ENCODE measurements around the gene CPEB3. TPM values are rescaled to one million over a fixed set of nuclear protein-coding genes. Genes with fewer than 3 reads are reported as not detected.

The CPEB3 gene
- total RNA-seq, 1 donor from 2014 or later: 1.6 TPM

DNA sequence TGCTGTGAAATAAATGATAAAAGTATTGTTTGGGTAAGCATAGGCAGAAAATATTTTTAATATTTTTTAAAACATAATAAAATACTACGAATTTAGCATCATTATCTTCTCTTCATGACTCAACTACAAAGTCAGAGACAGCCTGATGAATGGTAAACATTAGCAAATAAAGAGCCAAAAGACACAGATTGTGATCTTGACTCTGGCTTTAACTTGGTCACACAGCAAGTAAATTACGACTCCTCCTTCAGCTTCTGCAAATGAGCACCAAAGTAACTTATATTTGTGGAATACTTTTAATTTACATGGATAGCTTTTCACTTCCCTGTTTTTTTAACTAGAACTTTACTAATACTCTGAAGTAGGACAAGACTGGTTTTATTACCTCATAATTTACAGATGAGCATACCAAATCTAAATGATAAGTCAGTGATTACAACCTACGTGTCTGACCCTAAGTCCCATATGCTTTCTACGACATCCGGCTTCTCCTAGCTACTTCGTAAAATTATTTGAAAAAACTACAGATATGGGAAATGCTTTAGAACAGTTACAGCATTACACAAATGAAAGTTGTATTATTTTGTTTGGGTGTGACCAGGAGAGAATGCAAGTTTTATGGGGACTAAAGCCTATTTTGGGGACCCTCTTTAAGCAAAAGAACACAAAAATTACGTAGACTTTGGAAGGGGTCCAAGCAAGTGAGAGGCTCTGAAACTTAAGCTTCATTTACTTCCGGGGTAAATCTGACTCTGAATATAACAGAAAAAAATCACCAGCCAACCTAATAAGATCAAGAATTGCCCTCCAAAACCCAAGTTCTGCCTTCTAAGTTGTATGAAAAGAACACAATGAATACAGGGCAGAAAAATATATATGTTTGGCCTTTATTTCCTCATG is 133.8 kb downstream of the CPEB3 start:
- Mint-ChIP-seq H3K27ac (ENCODE audit: unreplicated experiment) (no peak overlapping the region), H3K9me3 (no peaks in the 10 kb centered on the region)

DNA sequence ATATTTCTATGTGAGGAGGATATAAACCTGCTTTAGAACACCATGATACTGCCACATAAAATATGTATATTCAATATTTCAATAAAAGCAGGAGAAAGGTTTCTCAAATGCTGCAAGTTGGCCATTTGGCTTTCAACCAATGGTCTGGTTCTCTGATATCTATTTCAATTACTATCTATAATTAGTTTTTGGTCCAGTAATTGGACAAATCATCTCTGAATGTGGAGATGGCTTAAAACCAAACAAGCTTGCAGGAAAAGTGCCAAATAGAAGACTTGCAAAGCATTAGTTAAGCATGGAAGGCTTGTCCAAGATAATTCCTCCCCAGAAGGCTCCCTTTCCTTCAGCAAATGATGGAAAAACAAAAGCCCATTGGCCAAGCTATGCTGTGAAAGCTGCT is 140.1 kb downstream of the CPEB3 start:
- Mint-ChIP-seq H3K4me3 (no peak overlapping the region), H3K27me3 (ENCODE audit: low read depth) (no peaks in the 10 kb centered on the region), H3K9me3 (no peaks in the 10 kb centered on the region), H3K27ac (ENCODE audit: unreplicated experiment) (no peak overlapping the region), H3K4me1 (no peaks in the 10 kb centered on the region), H3K36me3 (ENCODE audit: low read depth) (no peaks in the 10 kb centered on the region)
- TF ChIP-seq, protein P1, sequence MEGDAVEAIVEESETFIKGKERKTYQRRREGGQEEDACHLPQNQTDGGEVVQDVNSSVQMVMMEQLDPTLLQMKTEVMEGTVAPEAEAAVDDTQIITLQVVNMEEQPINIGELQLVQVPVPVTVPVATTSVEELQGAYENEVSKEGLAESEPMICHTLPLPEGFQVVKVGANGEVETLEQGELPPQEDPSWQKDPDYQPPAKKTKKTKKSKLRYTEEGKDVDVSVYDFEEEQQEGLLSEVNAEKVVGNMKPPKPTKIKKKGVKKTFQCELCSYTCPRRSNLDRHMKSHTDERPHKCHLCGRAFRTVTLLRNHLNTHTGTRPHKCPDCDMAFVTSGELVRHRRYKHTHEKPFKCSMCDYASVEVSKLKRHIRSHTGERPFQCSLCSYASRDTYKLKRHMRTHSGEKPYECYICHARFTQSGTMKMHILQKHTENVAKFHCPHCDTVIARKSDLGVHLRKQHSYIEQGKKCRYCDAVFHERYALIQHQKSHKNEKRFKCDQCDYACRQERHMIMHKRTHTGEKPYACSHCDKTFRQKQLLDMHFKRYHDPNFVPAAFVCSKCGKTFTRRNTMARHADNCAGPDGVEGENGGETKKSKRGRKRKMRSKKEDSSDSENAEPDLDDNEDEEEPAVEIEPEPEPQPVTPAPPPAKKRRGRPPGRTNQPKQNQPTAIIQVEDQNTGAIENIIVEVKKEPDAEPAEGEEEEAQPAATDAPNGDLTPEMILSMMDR (conservative IDR thresholded peaks at IDR 0.05): no peak
- DNase-seq (ENCODE audit: low read depth, low spot score): no peak

More for the DNA sequence above, 133.8 kb downstream of the CPEB3 start:
- DNase-seq (ENCODE audit: low read depth, low spot score): no peak
- TF ChIP-seq, protein P1 (conservative IDR thresholded peaks at IDR 0.05): no peak
- no peaks in the 10 kb centered on the region for H3K27me3 Mint-ChIP-seq (ENCODE audit: low read depth)
- no peaks in the 10 kb centered on the region for H3K36me3 Mint-ChIP-seq (ENCODE audit: low read depth)
- peaks cover 4% of the 10 kb centered on the region for H3K4me1 Mint-ChIP-seq
- H3K4me3 Mint-ChIP-seq: no peak overlapping the region

GRCh38 chr10:92149261-92149660 is 141.6 kb downstream of the CPEB3 start:
- Mint-ChIP-seq H3K27ac (ENCODE audit: unreplicated experiment) (no peak overlapping the region), H3K9me3 (no peaks in the 10 kb centered on the region), H3K36me3 (ENCODE audit: low read depth) (no peaks in the 10 kb centered on the region), H3K4me1 (no peaks in the 10 kb centered on the region), H3K4me3 (no peak overlapping the region), H3K27me3 (ENCODE audit: low read depth) (no peaks in the 10 kb centered on the region)
- TF ChIP-seq, protein P1 (conservative IDR thresholded peaks at IDR 0.05): no peak
- DNase-seq (ENCODE audit: low read depth, low spot score): no peak

DNA sequence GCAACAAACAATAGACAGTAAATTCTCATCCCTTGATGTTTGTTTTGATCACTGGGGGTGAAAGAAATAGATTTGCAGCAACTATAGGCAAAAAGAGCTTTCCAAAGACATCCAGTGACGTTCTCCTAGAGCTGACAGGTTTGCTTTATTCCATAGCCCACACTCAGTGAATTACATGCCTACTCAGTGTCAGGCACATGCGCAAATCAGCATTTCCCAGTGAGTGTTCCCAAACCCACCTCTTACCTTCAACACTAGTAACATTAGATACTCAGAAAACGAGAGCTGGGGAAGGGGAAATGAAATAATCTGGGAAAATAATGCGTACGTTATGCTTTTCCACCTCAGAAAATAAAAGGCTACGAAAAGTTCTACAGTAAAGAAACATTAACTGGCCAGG is 144.1 kb downstream of the CPEB3 start:
- no peaks in the 10 kb centered on the region for H3K36me3 Mint-ChIP-seq (ENCODE audit: low read depth)
- H3K4me3 Mint-ChIP-seq: no peak overlapping the region
- TF ChIP-seq, protein P1 (conservative IDR thresholded peaks at IDR 0.05): no peak
- peaks cover 5% of the 10 kb centered on the region for H3K4me1 Mint-ChIP-seq
- no peaks in the 10 kb centered on the region for H3K9me3 Mint-ChIP-seq
- no peaks in the 10 kb centered on the region for H3K27me3 Mint-ChIP-seq (ENCODE audit: low read depth)
- H3K27ac Mint-ChIP-seq (ENCODE audit: unreplicated experiment): no peak overlapping the region
- no peak for DNase-seq (ENCODE audit: low read depth, low spot score)

- Mint-ChIP-seq H3K27me3 (ENCODE audit: low read depth) (no peaks in the 10 kb centered on the region), H3K9me3 (no peaks in the 10 kb centered on the region), H3K4me3 (no peak overlapping the region), H3K36me3 (ENCODE audit: low read depth) (no peaks in the 10 kb centered on the region), H3K4me1 (peaks cover 5% of the 10 kb centered on the region), H3K27ac (ENCODE audit: unreplicated experiment) (no peak overlapping the region)
- DNase-seq (ENCODE audit: low read depth, low spot score): no peak
- TF ChIP-seq, protein P1 (conservative IDR thresholded peaks at IDR 0.05): no peak
These were observed 144.8 kb downstream of the CPEB3 start for GRCh38 chr10:92146107-92146506.

Measured in neural crest cell (in vitro differentiated cells).